HEK293T (cell line): ENCODE measurements around the gene CDHR1.

ENCODE experiments used
- ELF4 ChIP-seq: fragments of 450-650 bp; IDR thresholded peaks from 2 replicates; pipeline ENCODE4 v1.6.1; 2017; ENCODE audit warnings: antibody characterized with exemption
- FOXM1 ChIP-seq: fragments of 450-650 bp; IDR thresholded peaks from 2 replicates; pipeline ENCODE4 v1.6.1; 2017; ENCODE audit warnings: mild to moderate bottlenecking, borderline replicate concordance
- HDGF ChIP-seq: fragments of 450-650 bp; IDR thresholded peaks from 2 replicates; pipeline ENCODE4 v1.6.1; 2017; ENCODE audit warnings: antibody characterized with exemption, borderline replicate concordance
- SUZ12 ChIP-seq: fragments of 450-650 bp; IDR thresholded peaks from 2 replicates; pipeline ENCODE4 v1.6.1; 2016; ENCODE audit warnings: mild to moderate bottlenecking
- TARDBP ChIP-seq: fragments of 450-650 bp; IDR thresholded peaks from 2 replicates; pipeline ENCODE4 v1.6.1; 2016

- TF ChIP-seq HDGF, result no peak
- no peak for TF ChIP-seq TARDBP
- TF ChIP-seq SUZ12, result no peak
- no peak for TF ChIP-seq ELF4
- TF ChIP-seq FOXM1, result no peak
Observed at GRCh38 chr10:84204610-84205009, 10.3 kb downstream of the CDHR1 start.
